GM12892 (cell line): ENCODE results near the gene ATXN7L3.

Experiments used
- POLR2A ChIP-seq: IDR thresholded peaks from 2 replicates; pipeline ENCODE4 v1.6.1; 2011; ENCODE audit warnings: low read depth, low read length, control low read depth
- POLR2AphosphoS5 ChIP-seq: IDR thresholded peaks from 2 replicates; pipeline ENCODE4 v1.6.1; 2011; ENCODE audit warnings: low read depth, low read length, control low read depth
- TAF1 ChIP-seq: IDR thresholded peaks from 2 replicates; pipeline ENCODE4 v1.6.1; 2011; ENCODE audit warnings: low read depth, mild to moderate bottlenecking, control low read depth, low read length, borderline replicate concordance

DNA sequence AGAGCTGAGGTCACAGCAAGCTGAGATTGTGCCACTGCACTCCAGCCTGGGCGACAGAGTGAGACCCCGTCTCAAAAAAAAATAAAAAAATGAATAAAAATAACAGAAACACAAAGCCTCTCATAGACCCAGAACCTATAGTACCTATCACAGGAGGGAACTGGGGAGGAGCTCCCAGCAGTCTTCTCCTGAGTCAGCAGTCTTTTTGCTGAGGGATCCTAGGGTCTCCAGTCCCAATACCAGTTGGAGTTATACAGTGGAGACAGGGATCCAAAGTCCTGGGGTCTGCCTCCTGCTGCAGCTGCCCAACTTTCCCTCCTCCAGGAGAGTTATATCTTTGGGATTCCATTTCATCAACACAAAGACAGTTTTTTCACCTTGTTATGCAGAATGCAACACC lies 16.7 kb downstream of the ATXN7L3 start:
- TF ChIP-seq TAF1 (no peak), POLR2A (no peak), POLR2AphosphoS5 (no peak)
